Measurements from ENCODE around the gene CEBPG.

GRCh38 chr19:33394006-33394722, 20.7 kb downstream of the CEBPG start:
- TF ChIP-seq PATZ1 (CRISPR knock-in tag; IDR thresholded peaks at IDR 0.05; ENCODE audit: borderline replicate concordance) (no peak), SNAI2 (CRISPR knock-in tag; IDR thresholded peaks at IDR 0.05) (no peak), CREB5 (CRISPR knock-in tag; IDR thresholded peaks at IDR 0.05; ENCODE audit: low read depth) (no peak), RARB (CRISPR knock-in tag; IDR thresholded peaks at IDR 0.05) (no peak), ZFP3 (CRISPR knock-in tag; IDR thresholded peaks at IDR 0.05) (no peak), POU6F1 (CRISPR knock-in tag; IDR thresholded peaks at IDR 0.05; ENCODE audit: borderline replicate concordance, low read depth) (no peak), TSHZ2 (CRISPR knock-in tag; IDR thresholded peaks at IDR 0.05) (no peak), BACH2 (CRISPR knock-in tag; IDR thresholded peaks at IDR 0.05; ENCODE audit: borderline replicate concordance) (no peak), GLIS3 (CRISPR knock-in tag; IDR thresholded peaks at IDR 0.05) (no peak), TOX (CRISPR knock-in tag; IDR thresholded peaks at IDR 0.05; ENCODE audit: borderline replicate concordance) (no peak), ISL1 (CRISPR knock-in tag; IDR thresholded peaks at IDR 0.05) (no peak), OSR1 (CRISPR knock-in tag; IDR thresholded peaks at IDR 0.05) (no peak)

Measured in SK-N-SH treated with all-trans-retinoic acid at 6 μM for 48 hours (cell line).